ENCODE results near the gene NOS1. TPM values are rescaled to one million over a fixed set of nuclear protein-coding genes. Genes with fewer than 3 reads are reported as not detected.

NOS1 gene
- total RNA-seq, 1 donor from 2014 or later = not detected

DNA sequence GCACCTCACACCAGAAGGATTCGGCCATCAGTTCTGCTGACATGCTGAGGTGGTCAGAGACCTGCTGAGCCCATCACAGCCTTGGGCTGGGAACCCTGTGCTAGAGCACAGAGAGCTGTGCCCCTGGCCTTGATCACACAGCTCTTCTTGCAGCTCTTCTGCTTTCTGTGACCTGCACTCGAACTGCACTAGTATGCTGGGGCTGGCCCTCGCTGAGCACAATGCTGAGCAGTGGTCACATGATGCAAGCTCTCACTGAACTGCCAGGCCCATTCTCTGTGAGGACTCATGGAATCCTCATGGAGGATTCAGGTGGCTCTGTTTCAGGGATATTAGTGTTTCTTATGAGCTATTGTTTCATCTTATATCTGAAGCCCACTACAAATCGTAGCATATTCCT lies 193.7 kb downstream of the NOS1 start:
- H3K36me3 Mint-ChIP-seq (ENCODE audit: low read depth) = peaks cover 54% of the 10 kb centered on the region
- H3K4me3 Mint-ChIP-seq = no peak overlapping the region
- DNase-seq (ENCODE audit: low spot score) = no peak
- no peaks in the 10 kb centered on the region for H3K27me3 Mint-ChIP-seq (ENCODE audit: insufficient read depth)
- no peak overlapping the region for H3K27ac Mint-ChIP-seq
- no peaks in the 10 kb centered on the region for H3K4me1 Mint-ChIP-seq (ENCODE audit: low read depth)
- intact Hi-C loops (cut with micrococcal nuclease) = no loop called here
- H3K9me3 Mint-ChIP-seq = no peaks in the 10 kb centered on the region

DNA sequence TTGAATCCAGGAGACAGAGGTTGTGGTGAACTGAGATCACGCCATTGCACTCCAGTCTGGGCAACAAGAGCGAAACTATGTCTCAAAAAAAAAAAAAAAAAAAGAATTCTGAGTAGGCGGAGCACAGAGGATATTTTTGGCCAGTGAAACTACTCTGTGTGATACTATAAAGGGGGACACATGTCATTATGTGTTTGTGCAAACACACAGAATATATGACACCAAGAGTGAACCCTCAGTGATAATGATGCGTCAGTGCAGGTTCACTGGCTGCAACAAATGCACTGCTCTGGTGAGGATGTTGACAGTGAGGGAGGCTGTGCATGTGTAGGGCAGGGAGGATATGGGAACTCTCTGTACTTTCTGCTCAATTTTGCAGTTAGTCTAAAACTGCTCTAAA lies 195.3 kb downstream of the NOS1 start:
- Mint-ChIP-seq H3K4me1 (ENCODE audit: low read depth) (peaks cover 7% of the 10 kb centered on the region), H3K4me3 (no peak overlapping the region), H3K27me3 (ENCODE audit: insufficient read depth) (no peaks in the 10 kb centered on the region), H3K27ac (no peak overlapping the region), H3K36me3 (ENCODE audit: low read depth) (peaks cover 52% of the 10 kb centered on the region), H3K9me3 (no peaks in the 10 kb centered on the region)
- no peak for DNase-seq (ENCODE audit: low spot score)
- intact Hi-C loops (cut with micrococcal nuclease) = no loop called here

DNA sequence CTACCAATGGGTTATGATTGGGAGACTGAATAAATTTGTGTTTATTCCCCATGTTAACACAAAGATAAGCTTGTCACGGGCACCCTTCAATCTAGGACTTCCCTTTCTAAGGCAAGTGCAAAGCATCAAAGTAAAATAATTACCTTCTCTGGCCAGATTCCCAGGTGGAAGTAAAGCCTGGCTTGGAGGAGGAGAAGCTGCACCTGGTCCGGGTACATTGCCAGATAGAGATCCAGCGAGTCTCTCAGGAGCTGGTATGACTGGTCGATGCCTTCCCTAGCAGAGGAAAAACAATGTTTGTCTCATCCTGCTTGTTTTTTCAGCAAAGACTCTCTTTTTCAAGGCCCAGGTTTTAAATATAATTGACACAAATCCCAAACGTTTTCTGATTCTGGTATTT lies 196.1 kb downstream of the NOS1 start:
- peaks cover 7% of the 10 kb centered on the region for H3K4me1 Mint-ChIP-seq (ENCODE audit: low read depth)
- no peak overlapping the region for H3K27ac Mint-ChIP-seq
- no peaks in the 10 kb centered on the region for H3K27me3 Mint-ChIP-seq (ENCODE audit: insufficient read depth)
- no peaks in the 10 kb centered on the region for H3K9me3 Mint-ChIP-seq
- no peak for DNase-seq (ENCODE audit: low spot score)
- intact Hi-C loops (cut with micrococcal nuclease) = no loop called here
- H3K4me3 Mint-ChIP-seq = no peak overlapping the region
- H3K36me3 Mint-ChIP-seq (ENCODE audit: low read depth) = peaks cover 48% of the 10 kb centered on the region

DNA sequence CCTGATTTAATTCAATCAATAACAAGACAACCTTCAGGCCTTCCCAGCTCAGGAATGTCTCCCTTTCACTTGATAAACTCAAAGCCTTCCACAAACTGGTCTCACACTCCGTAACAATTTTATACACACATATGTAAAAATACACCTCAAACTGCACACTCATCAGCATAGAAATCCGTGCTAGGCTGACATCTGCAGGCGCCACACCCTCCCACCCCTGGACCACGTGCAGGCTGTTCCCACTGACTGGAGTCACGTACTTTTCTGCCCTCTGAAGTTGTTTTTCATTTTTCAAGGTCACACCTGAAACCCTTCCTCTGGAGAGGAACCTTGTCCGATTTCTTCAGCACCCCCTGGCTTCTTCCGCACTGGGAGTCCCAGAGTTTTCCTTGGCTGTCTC lies 198.8 kb downstream of the NOS1 start:
- intact Hi-C loops (cut with micrococcal nuclease) = no loop called here
- peaks cover 49% of the 10 kb centered on the region for H3K36me3 Mint-ChIP-seq (ENCODE audit: low read depth)
- no peaks in the 10 kb centered on the region for H3K9me3 Mint-ChIP-seq
- no peak overlapping the region for H3K27ac Mint-ChIP-seq
- H3K4me1 Mint-ChIP-seq (ENCODE audit: low read depth) = peaks cover 7% of the 10 kb centered on the region
- no peak for DNase-seq (ENCODE audit: low spot score)
- H3K4me3 Mint-ChIP-seq = no peak overlapping the region
- H3K27me3 Mint-ChIP-seq (ENCODE audit: insufficient read depth) = no peaks in the 10 kb centered on the region

DNA sequence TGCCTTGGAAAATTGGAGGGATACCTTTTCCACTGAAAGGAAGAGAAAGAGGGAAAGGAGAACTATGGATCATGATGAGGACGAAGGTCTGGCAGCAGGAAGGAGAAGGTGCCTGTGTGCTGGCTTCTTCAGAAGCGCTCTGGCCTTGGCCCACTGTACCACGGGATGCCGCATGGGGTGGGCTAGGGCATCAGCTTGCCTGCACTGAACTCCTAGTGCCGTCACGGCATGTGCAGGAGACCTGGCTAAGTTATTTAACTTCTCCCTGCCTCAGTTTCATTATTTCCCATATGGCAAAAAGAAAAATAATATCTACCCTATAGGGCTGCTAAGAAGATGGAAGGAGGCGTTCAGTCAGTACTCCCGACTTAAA lies 199.3 kb downstream of the NOS1 start:
- Mint-ChIP-seq H3K27me3 (ENCODE audit: insufficient read depth) (no peaks in the 10 kb centered on the region), H3K27ac (peak overlapping the region; percentile 56), H3K36me3 (ENCODE audit: low read depth) (peaks cover 50% of the 10 kb centered on the region), H3K9me3 (no peaks in the 10 kb centered on the region), H3K4me3 (no peak overlapping the region), H3K4me1 (ENCODE audit: low read depth) (peaks cover 7% of the 10 kb centered on the region)
- intact Hi-C loops (cut with micrococcal nuclease) = no loop called here
- no peak for DNase-seq (ENCODE audit: low spot score)

DNA sequence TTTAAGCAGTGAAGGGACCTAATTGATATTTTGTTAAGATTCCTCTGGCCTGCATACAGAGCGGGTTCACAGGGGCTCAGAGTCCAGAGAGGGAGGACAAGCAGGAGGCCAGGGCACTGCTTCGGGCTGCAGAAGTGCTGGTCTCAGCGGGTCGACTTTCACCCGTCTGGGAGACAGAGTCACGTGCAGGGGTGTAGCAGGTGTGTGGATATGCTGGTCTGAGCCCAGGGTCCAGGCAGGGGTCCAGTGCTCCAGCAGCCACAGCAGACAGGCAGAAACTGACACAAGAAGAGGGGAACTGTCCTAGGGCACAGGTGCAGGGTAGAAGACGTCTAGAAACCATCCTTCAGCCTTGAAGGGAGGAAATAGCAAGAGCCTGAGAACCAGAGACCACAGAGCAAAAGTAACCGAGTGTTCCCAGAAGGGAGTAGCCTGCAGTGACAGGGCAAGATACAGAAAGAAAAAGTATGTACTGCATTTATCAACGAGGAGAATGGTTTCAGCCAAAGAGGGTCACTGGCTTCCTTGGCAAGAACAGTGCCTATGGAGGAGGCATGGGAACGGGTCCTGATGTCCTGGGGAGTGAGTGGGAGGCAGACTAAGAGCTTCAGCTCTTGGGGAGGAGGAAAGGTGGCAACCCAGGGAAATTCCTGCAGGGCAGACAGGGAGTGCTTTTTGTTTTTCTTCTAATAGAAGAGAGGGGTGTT lies 199.8 kb downstream of the NOS1 start:
- Mint-ChIP-seq H3K4me1 (ENCODE audit: low read depth) (peaks cover 7% of the 10 kb centered on the region), H3K27me3 (ENCODE audit: insufficient read depth) (no peaks in the 10 kb centered on the region), H3K36me3 (ENCODE audit: low read depth) (peaks cover 50% of the 10 kb centered on the region), H3K9me3 (no peaks in the 10 kb centered on the region), H3K4me3 (no peak overlapping the region), H3K27ac (peak overlapping the region; percentile 56)
- no peak for DNase-seq (ENCODE audit: low spot score)
- intact Hi-C loops (cut with micrococcal nuclease) = no loop called here

DNA sequence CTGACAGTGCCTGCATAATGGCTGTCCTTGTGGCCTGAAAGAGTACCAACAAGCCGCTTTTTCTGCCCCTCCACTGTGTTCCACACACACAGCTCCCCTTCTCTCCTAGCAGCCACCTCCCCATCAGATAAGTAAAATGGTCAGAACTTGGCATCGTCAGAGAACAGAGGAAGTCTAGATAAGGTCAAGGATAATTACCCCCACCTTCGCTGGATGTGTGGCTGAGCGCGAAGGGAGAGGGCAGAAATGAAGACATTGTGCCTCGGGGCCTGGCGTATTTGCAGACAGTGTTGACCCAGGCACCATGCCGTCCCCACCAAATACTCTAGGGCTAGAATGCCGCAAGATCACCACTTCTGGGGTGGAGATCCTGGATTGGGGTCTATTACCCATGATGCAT lies 201.8 kb downstream of the NOS1 start:
- Mint-ChIP-seq H3K27ac (no peak overlapping the region), H3K4me1 (ENCODE audit: low read depth) (peaks cover 13% of the 10 kb centered on the region), H3K27me3 (ENCODE audit: insufficient read depth) (no peaks in the 10 kb centered on the region)

DNA sequence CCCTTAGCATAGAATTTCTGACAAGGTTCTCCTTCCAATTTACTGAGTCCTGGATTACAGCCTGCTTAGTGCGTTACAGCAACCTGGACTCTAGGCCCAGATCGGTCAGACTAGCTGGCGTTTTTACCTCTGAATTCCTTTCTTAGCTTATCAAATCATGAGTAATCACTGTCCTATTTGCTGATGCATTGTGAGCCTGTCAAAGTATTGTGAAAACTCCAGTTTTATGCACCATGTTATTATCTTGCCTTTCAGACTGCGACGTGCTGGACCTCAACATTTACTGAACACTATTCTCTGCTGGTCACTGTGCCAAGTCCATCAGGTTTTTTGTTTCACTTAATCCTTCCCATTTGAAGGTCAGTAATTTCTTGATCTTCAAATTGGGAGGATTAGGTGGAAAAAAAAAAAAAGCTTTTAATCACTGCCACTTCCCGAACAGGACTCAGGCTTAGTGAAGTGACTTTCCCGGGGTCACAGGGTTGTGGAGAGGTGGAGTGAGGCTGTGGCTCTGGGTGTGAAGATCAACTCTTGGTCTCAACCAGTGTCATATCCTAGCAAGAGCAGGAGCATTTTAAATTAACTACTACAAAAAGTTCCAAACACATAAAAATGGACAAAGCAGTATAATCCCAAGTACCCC lies 202.4 kb downstream of the NOS1 start:
- no peak overlapping the region for H3K4me3 Mint-ChIP-seq
- no peak for DNase-seq (ENCODE audit: low spot score)
- H3K27ac Mint-ChIP-seq = no peak overlapping the region
- H3K4me1 Mint-ChIP-seq (ENCODE audit: low read depth) = peaks cover 13% of the 10 kb centered on the region
- H3K36me3 Mint-ChIP-seq (ENCODE audit: low read depth) = peaks cover 52% of the 10 kb centered on the region
- H3K9me3 Mint-ChIP-seq = no peaks in the 10 kb centered on the region
- intact Hi-C loops (cut with micrococcal nuclease) = no loop called here
- no peaks in the 10 kb centered on the region for H3K27me3 Mint-ChIP-seq (ENCODE audit: insufficient read depth)

More for the DNA sequence above, 201.8 kb downstream of the NOS1 start:
- DNase-seq (ENCODE audit: low spot score) = no peak
- Mint-ChIP-seq H3K9me3 (no peaks in the 10 kb centered on the region), H3K36me3 (ENCODE audit: low read depth) (peaks cover 52% of the 10 kb centered on the region), H3K4me3 (no peak overlapping the region)
- intact Hi-C loops (cut with micrococcal nuclease) = no loop called here

Other genes starting within 250 kb of the NOS1 start
- gene FBXO21, start 171.2 kb downstream of the NOS1 start, total RNA-seq = 24.8 and 25.2 TPM in 2 replicates

All from activated T-helper 1 cell treated with anti-CD3 and anti-CD28 coated beads, Interleukin-12 subunit alpha, Interleukin-12 subunit beta, Interleukin-2, Interleukin-4 antibody, amounts not matched to agents 30 ng/mL and 10 ng/mL and 1 ng/mL, durations not matched to agents 14 hours and 24 hours and 36 hours (primary cell).